KG1 (cell line): Measurements from ENCODE around the gene MINK1.

Source experiments
- DNase-seq: peaks from one replicate; lab custom pipeline; 2025; lab: John Stamatoyannopoulos, UW

Gene MINK1

GRCh38 chr17:4933646-4934045 lies 100.5 kb downstream of the MINK1 start:
- no peak for DNase-seq

GRCh38 chr17:4934173-4934979 lies 101.2 kb downstream of the MINK1 start:
- peak; percentile 23 for DNase-seq

- no peak for DNase-seq
Measured at GRCh38 chr17:4935650-4936049, 102.5 kb downstream of the MINK1 start.

GRCh38 chr17:4936436-4936835 lies 103.3 kb downstream of the MINK1 start:
- no peak for DNase-seq

DNA sequence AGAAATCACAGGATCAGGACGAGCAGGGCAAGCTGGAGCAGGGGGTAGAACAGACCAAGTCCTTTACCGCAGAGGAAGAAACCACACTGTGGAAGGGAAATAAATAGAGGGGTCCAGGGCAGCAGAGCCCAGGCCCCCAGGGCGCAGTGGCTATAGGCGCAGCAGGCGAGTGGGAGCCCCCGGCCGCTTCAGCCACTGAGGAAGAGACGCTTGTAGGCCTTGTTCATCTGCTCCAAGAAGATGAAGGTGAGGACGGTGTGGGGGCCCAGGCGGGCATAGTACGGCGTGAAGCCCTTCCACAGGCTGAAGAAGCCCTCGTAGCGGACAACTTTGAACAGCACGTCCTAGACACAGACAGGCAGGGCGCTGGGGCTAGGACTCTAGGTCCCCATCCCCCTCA lies 104.4 kb downstream of the MINK1 start:
- no peak for DNase-seq

GRCh38 chr17:4938069-4938491 lies 104.9 kb downstream of the MINK1 start:
- no peak for DNase-seq

DNA sequence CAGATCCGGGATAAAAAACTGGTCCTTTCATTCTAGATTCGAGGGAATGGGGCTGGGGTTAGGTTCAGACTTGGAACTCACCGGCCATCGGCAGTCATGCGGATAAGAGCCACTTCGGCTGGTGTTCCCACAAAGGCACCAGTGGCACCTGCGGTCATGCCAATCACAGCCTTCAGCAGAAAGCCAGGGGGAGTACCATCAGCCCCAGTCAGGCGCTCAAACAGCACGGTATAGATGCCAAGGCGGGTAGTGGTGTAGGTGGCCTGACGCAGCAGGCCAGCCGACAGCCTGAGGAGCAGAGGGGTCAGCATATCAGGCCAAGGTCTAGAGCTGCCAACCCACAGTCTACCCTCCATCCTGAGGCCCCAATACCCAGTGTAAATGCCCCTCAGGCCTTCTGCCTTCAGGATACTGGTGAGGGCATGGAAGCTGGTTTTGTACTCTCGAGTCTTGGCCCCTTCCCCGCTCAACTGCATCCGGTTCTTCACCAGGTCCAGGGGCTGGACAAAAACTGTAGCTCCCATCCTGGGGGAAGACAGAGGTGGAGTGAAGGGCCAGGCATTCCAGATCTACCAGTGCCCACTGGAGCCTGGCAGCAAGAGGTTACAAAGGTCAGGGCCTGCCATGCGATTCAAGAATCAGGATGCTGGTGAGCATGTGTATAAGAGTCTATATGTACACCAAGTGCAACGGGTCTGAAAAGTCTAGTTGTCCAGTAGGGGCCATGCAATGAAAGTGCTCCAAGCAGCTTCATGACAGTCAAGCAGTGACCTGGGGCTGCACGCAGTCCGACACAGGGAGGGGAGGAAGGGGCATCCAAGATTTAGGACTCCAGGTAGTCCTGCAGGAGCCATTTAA lies 105.8 kb downstream of the MINK1 start:
- DNase-seq, result no peak

GRCh38 chr17:4939546-4939795 lies 106.3 kb downstream of the MINK1 start:
- no peak for DNase-seq

DNA sequence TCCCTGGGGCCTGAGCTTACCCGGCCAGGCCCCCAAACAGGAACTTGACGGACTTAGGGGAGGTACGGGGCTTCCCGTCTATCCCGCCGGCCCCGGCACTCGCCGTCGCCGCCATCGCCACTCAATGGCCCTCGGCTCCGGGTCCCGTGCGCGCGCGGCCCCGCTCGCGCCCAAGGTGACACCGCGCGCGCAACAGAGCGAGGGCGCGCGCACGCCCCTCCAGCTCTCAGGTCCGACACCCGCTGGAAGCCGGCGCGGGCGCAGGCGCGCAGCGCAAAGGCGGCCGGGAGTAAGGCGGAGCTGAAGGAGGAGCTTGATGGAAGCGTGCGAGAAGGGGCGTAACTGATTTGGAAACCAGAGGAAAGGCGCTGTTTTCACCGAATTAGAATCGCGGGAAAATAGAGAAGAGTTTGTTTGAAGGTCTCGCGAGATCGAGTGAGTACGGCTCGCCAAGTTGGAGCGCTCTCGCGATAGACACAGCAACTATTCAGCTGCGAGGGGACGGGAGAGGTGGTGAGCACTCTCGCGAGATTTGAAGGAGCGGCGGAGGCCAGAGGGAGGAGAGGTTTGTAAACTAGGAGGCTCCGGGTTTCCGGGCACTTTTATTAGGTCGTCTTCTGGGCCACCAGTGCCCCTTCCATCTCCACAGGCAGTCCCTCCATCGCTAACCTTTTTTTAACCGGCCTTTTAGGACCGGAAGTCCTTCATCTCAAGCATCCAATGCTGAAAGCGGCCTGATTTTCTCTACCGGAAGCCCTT lies 106.8 kb downstream of the MINK1 start, which contains the start of the genes RNF167 and SLC25A11:
Gene RNF167, plus strand, starts transcription at position 473 of the 759 bp plus-strand sequence. CDS start 642 bp downstream, outside the sequence.
Gene SLC25A11, minus strand, starts transcription at position 251 of the 759 bp plus-strand sequence. Its CDS starts 136 bp downstream, at position 115.
- DNase-seq, result peak; percentile 71

- DNase-seq, result no peak
Measured at GRCh38 chr17:4940555-4941318, 107.6 kb downstream of the MINK1 start.

GRCh38 chr17:4941319-4941610 lies 108.1 kb downstream of the MINK1 start:
- DNase-seq, result no peak

- DNase-seq, result no peak
Measured at GRCh38 chr17:4942760-4943508, 109.8 kb downstream of the MINK1 start.

DNA sequence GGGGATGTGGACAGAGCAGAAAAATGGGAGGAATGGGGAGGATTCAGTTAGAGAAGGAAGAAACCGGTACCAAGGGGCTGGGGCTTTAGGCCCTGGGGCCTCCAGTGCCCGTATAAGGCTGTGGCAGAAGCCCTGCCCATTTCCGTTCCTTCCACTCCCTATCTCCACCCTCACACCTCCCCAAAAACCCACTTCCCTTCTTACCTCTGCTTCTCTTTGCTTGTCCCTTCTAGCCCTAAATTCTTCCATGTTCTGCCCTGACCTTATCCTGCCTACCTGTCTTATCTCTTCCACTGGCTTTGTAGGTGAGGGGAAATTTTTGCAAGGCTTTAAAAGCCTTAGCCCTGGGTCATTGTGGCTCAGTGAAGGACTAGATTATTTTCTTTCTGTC lies 111.0 kb downstream of the MINK1 start:
- DNase-seq, result no peak

DNA sequence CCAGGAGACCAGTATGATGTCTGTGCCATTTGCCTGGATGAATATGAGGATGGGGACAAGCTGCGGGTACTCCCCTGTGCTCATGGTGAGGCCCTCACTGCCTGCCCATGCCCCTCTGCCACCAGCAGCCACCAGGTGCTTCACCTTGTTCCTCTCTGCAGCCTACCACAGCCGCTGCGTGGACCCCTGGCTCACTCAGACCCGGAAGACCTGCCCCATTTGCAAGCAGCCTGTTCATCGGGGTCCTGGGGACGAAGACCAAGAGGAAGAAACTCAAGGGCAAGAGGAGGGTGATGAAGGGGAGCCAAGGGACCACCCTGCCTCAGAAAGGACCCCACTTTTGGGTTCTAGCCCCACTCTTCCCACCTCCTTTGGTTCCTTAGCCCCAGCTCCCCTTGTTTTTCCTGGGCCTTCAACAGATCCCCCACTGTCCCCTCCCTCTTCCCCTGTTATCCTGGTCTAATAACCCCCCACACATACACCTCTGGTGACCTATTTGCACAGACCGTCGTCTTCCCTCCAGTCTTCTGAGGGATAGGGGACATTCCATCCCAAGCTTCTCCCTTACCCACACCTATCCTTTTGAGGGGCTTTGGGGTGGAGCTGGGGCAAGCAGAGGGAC lies 111.5 kb downstream of the MINK1 start:
- no peak for DNase-seq

DNA sequence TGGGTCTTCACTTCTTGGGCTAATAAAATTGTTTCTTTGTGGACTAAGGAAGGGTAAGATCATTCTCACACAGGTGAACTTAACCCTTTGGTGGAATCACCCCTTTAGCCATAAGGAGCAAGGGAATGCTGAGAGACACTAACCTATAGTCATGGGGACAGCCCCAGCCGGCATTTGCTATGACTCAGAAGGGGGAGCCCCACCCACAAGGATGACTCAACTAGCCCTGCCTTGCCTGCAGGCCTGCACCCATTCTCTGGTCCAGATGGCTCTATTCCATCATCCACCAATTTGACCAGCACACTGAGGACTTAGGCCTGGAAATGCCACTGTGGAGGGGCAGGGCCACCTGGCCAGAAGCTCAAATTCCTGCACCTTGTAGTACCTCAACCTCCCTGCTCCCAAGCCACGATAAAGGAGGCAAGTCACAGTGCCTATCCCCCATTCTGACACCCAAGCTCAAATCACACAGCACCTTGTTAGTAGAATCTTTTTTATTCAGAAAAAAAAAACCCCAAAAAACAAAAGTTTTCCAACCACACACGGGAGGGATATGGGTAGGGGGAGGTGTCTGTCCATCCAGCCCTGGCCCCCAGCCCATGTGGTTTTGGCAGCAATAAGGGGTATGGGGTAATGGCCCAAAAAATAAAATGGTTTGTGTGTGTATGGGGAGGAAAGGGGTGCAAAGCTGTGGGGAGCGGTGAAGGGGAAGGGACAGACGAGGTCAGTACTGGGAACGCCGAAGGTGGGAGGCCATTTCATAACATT lies 112.2 kb downstream of the MINK1 start:
- DNase-seq, result no peak

- no peak for DNase-seq
Measured at GRCh38 chr17:4945944-4946280, 112.8 kb downstream of the MINK1 start.

- no peak for DNase-seq
Measured at GRCh38 chr17:4946312-4946976, 113.3 kb downstream of the MINK1 start.

DNA sequence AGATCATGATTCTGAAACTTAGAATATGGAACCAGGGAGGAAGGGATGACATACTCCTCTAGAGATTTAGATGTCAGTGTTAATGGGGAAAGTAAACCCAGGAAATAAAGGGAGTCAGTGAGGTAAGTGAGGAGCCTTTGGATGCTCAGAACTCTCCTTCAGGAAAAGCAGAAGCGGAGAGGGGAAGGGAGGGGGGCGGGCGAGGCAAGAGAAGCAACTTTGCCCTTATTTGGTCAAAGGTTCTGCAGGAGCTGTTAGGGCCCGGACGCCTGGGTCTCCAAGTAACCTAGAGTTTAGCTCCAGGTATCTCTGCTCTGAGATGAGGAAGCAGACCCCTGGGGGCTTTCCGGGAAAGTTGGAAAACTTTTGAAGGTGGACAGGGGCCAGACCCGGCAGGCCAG lies 113.9 kb downstream of the MINK1 start:
- DNase-seq, result no peak
